Measurements from ENCODE around the gene MIB1. TPM values are rescaled to one million over a fixed set of nuclear protein-coding genes. Genes with fewer than 3 reads are reported as not detected.

The MIB1 gene
- total and polyA plus RNA-seq, 2 donors (not counting 1 experiment from before 2014, with no cell fraction given): 22.3 to 51.0 TPM

DNA sequence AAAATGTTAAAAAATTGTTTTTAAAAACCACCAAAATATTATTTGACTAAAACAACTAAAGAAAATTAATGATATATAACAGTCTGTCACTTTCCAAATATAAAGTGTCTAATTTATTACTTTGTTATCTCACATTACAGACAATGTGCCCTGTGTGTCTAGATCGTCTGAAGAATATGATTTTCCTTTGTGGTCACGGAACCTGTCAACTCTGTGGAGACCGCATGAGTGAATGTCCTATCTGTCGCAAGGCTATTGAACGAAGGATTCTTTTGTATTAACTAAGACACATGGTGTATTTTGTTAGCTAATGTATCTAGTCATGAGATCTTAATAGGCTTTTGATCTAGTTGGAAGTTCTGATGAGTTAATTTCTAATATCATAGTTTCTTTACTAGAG lies 123.8 kb downstream of the MIB1 start:
- Histone ChIP-seq H3K9me3 (ENCODE audit: control insufficient read depth, insufficient read depth, low read depth, low read length) (no peaks in the 10 kb centered on the region), H3K36me3 (ENCODE audit: control insufficient read depth, insufficient read depth, low read length) (peaks cover 2% of the 10 kb centered on the region), H3K4me1 (ENCODE audit: control insufficient read depth, extremely low read depth, insufficient read depth, low read length) (no peaks in the 10 kb centered on the region), H3K27ac (ENCODE audit: insufficient read depth, low read length) (no peak overlapping the region), H3K4me2 (ENCODE audit: extremely low read depth, insufficient read depth, low read length) (no peak overlapping the region), H3K79me2 (ENCODE audit: control insufficient read depth, insufficient read depth, low read length) (no peaks in the 10 kb centered on the region), H4K20me1 (ENCODE audit: control insufficient read depth, extremely low read depth, insufficient read depth, low read length) (no peaks in the 10 kb centered on the region), H3K27me3 (ENCODE audit: control insufficient read depth, insufficient read depth, low read length) (no peaks in the 10 kb centered on the region), H2AFZ (ENCODE audit: low read length) (no peak overlapping the region), H3K9ac (ENCODE audit: insufficient read depth, low read length) (no peak overlapping the region), H3K4me3 (replicated peaks in 1 of 4; ENCODE audit: control extremely low read depth in 1 of 4, insufficient read depth in 1 of 4, low read depth in 3 of 4, low read length in 4 of 4) (no peak overlapping the region)
- TF ChIP-seq EZH2 (IDR thresholded peaks at IDR 0.05; ENCODE audit: low read length, missing control alignments): no peak
- TF ChIP-seq, protein P1, sequence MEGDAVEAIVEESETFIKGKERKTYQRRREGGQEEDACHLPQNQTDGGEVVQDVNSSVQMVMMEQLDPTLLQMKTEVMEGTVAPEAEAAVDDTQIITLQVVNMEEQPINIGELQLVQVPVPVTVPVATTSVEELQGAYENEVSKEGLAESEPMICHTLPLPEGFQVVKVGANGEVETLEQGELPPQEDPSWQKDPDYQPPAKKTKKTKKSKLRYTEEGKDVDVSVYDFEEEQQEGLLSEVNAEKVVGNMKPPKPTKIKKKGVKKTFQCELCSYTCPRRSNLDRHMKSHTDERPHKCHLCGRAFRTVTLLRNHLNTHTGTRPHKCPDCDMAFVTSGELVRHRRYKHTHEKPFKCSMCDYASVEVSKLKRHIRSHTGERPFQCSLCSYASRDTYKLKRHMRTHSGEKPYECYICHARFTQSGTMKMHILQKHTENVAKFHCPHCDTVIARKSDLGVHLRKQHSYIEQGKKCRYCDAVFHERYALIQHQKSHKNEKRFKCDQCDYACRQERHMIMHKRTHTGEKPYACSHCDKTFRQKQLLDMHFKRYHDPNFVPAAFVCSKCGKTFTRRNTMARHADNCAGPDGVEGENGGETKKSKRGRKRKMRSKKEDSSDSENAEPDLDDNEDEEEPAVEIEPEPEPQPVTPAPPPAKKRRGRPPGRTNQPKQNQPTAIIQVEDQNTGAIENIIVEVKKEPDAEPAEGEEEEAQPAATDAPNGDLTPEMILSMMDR (conservative IDR thresholded peaks at IDR 0.05 in 1 of 2, IDR thresholded peaks at IDR 0.05 in 1 of 2; ENCODE audit: low read depth in 1 of 2, low read length in 2 of 2): no peak
- DNase-seq (ENCODE audit: low read depth in 2 of 2): no peak

DNA sequence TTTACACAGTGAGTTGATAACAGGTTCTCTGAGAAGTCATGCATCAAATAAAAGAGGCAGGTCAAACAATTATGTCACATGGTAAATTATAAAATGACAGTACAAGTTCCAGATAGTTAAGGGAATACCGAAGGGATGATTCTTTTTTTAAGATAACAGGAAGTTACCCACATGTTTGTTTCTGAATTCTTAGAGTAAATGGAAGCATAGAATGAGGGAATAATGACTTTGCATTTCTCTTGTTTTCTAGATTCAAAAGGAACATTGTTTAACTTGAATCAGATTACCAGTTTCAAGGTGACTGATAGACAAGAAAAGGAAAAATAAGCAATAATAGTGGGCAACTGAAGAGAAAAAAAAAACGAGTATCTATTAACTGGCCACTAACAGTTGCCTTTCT lies 124.5 kb downstream of the MIB1 start:
- TF ChIP-seq EZH2 (IDR thresholded peaks at IDR 0.05; ENCODE audit: low read length, missing control alignments): no peak
- TF ChIP-seq, protein P1 (conservative IDR thresholded peaks at IDR 0.05 in 1 of 2, IDR thresholded peaks at IDR 0.05 in 1 of 2; ENCODE audit: low read depth in 1 of 2, low read length in 2 of 2): no peak
- no peak overlapping the region for H3K4me3 ChIP-seq (replicated peaks in 1 of 4; ENCODE audit: control extremely low read depth in 1 of 4, insufficient read depth in 1 of 4, low read depth in 3 of 4, low read length in 4 of 4)
- no peaks in the 10 kb centered on the region for H3K9me3 ChIP-seq (ENCODE audit: control insufficient read depth, insufficient read depth, low read depth, low read length)
- H4K20me1 ChIP-seq (ENCODE audit: control insufficient read depth, extremely low read depth, insufficient read depth, low read length): no peaks in the 10 kb centered on the region
- H3K9ac ChIP-seq (ENCODE audit: insufficient read depth, low read length): no peak overlapping the region
- DNase-seq (ENCODE audit: low read depth in 2 of 2): peak in 1 of 2 donors; percentile 3
- H3K4me1 ChIP-seq (ENCODE audit: control insufficient read depth, extremely low read depth, insufficient read depth, low read length): no peaks in the 10 kb centered on the region
- peaks cover 2% of the 10 kb centered on the region for H3K36me3 ChIP-seq (ENCODE audit: control insufficient read depth, insufficient read depth, low read length)
- no peaks in the 10 kb centered on the region for H3K79me2 ChIP-seq (ENCODE audit: control insufficient read depth, insufficient read depth, low read length)
- no peak overlapping the region for H3K27ac ChIP-seq (ENCODE audit: insufficient read depth, low read length)
- H3K4me2 ChIP-seq (ENCODE audit: extremely low read depth, insufficient read depth, low read length): no peak overlapping the region
- no peaks in the 10 kb centered on the region for H3K27me3 ChIP-seq (ENCODE audit: control insufficient read depth, insufficient read depth, low read length)
- H2AFZ ChIP-seq (ENCODE audit: low read length): no peak overlapping the region

DNA sequence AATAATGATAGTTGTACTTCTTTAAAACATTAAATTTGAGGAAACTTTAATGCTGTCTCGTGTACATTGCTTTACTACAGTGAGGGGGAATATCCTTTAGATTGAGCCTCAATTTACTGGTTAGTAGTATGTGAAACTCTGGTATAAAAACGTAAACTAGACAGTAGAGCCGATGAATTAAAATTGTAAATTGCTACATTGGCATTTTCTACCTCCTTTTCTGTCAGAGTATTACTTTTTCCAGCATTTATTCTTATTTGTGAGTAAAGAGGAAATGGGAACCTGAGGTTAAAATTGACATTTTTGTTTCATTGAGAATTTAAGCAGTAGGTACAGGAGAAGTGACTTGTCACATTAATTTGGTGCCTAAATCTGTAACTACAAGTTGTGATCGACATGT lies 128.2 kb downstream of the MIB1 start:
- TF ChIP-seq, protein P1 (conservative IDR thresholded peaks at IDR 0.05 in 1 of 2, IDR thresholded peaks at IDR 0.05 in 1 of 2; ENCODE audit: low read depth in 1 of 2, low read length in 2 of 2): no peak
- TF ChIP-seq EZH2 (IDR thresholded peaks at IDR 0.05; ENCODE audit: low read length, missing control alignments): no peak
- Histone ChIP-seq H3K36me3 (ENCODE audit: control insufficient read depth, insufficient read depth, low read length) (no peaks in the 10 kb centered on the region), H4K20me1 (ENCODE audit: control insufficient read depth, extremely low read depth, insufficient read depth, low read length) (no peaks in the 10 kb centered on the region), H3K27me3 (ENCODE audit: control insufficient read depth, insufficient read depth, low read length) (no peaks in the 10 kb centered on the region), H3K79me2 (ENCODE audit: control insufficient read depth, insufficient read depth, low read length) (no peaks in the 10 kb centered on the region), H3K4me1 (ENCODE audit: control insufficient read depth, extremely low read depth, insufficient read depth, low read length) (no peaks in the 10 kb centered on the region), H3K9ac (ENCODE audit: insufficient read depth, low read length) (no peak overlapping the region), H2AFZ (ENCODE audit: low read length) (no peak overlapping the region), H3K4me3 (replicated peaks in 1 of 4; ENCODE audit: control extremely low read depth in 1 of 4, insufficient read depth in 1 of 4, low read depth in 3 of 4, low read length in 4 of 4) (no peak overlapping the region), H3K4me2 (ENCODE audit: extremely low read depth, insufficient read depth, low read length) (no peak overlapping the region), H3K9me3 (ENCODE audit: control insufficient read depth, insufficient read depth, low read depth, low read length) (no peaks in the 10 kb centered on the region), H3K27ac (ENCODE audit: insufficient read depth, low read length) (no peak overlapping the region)
- no peak for DNase-seq (ENCODE audit: low read depth in 2 of 2)

All from fibroblast of lung (primary cell).